Activated CD4-positive, alpha-beta T cell treated with anti-CD3 and anti-CD28 coated beads, Interleukin-2, amount 50 U/mL, for 4 hours (primary cell): ENCODE measurements around the gene HTR3C.

Experiments used
- DNase-seq, 2 experiments: peaks; one replicate each; pipeline ENCODE4 v3.0.0-alpha.2; 2020

HTR3C gene

DNA sequence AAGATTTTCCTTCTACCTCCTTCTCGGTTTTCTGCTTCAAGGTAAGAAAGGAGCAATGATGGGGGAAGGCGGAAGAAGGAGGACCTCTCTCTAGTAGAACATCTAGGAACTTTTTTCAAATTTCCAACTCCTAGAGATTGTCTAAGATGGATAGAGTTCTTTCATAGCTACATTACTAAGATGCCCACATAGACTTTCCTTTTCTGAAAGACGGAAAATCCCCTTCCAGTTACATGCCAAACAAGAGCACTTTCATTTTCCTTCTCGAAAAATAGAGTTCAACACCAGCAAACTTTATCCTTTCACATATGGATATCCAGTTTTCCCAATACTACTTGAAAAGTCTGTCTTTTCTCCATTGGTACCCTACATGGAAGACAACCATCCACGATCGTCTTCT lies 44.7 kb downstream of the HTR3C start:
- no peak for DNase-seq

DNA sequence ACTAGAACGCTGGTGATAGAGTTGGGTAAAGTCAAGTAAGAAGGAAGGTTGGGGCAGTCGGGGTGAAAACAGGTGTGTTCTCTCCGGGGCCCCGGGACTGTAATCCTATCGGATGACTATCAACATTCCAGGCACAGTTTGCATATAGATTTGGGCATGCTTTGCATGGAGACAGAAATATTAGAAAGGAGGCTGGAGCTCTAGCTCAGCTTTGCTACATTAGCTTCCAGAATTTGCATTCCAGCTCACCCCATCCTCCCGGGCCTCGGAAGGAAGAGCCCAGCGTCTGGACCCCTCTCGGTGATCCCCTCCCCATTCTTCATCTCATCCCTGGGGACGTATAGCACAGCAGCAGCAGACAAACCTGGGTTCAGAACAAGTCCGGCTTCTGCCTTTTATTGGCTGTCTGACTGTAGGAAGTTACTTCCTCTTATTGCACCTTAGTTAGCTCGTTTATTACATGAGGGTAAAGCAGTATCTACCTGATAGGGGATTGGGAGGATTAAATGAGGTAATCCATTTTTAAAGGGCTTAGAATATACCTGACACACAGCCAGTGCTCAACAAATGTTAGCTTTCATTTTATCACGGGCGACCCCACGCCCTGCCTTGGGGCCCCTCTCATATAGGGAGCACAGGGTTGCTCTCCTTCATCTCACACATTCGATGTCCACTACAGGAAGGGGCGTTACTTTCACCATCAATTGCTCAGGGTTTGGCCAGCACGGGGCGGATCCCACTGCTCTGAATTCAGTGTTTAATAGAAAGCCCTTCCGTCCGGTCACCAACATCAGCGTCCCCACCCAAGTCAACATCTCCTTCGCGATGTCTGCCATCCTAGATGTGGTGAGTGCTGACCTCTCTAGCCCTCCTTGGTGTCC lies 47.2 kb downstream of the HTR3C start:
- DNase-seq: no peak
